B cell (primary cell): ENCODE measurements around the gene GMCL1. TPM values are rescaled to one million over a fixed set of nuclear protein-coding genes. Genes with fewer than 3 reads are reported as not detected.

Experiments
- ATAC-seq: fragments of 200-7000 bp; cut with Tn5 transposase; one replicate; pipeline ENCODE4 v1.10.0; 2021; ENCODE audit warnings: low read depth, mild to moderate bottlenecking, moderate number of reproducible peaks, moderate library complexity
- CTCF ChIA-PET: fragments of 350-600 bp; sonication (Branson Sonifier 250); formaldehyde crosslinking; loops from one replicate; lab custom pipeline; 2021; ENCODE audit warnings: antibody characterized with exemption, inconsistent platforms; lab: Charles Lee
- POLR2A ChIA-PET: fragments of 350-600 bp; sonication (Branson Sonifier 250); formaldehyde crosslinking; loops from one replicate; lab custom pipeline; 2021; ENCODE audit warnings: antibody characterized with exemption; lab: Charles Lee
- DNase-seq: peaks from one replicate; pipeline ENCODE4 v3.0.0; 2013
- H2AFZ ChIP-seq: 2 replicates; pipeline ENCODE4 v1.6.1; 2012; ENCODE audit warnings: mild to moderate bottlenecking, low read depth, low read length; ENCODE audit not compliant: insufficient read depth, poor library complexity, severe bottlenecking
- H3K27ac ChIP-seq, 2 donors: 1 replicate in 1 of 2; 2 replicates in 1 of 2; pipeline ENCODE4 v1.5.1; 2012 to 2013; ENCODE audit warnings: low read length in 2 of 2, mild to moderate bottlenecking in 2 of 2, moderate library complexity in 1 of 2
- H3K27me3 ChIP-seq, 4 experiments: fragments of 200-600 bp in 1 of 4; sonication (generic) in 1 of 4; replicated peaks in 1 of 4; 1 replicate in 2 of 4; 2 replicates in 2 of 4; pipeline versions ENCODE4 v1.6.1 to v1.7.0; 2013 to 2016; ENCODE audit warnings: low read length in 3 of 4, mild to moderate bottlenecking in 2 of 4, mixed read lengths in 1 of 4, moderate library complexity in 1 of 4; ENCODE audit not compliant: insufficient read depth in 4 of 4, control insufficient read depth in 3 of 4; ENCODE audit errors: control extremely low read depth in 1 of 4
- H3K36me3 ChIP-seq, 2 experiments: replicated peaks in 1 of 2; 1 replicate in 1 of 2; 2 replicates in 1 of 2; pipeline versions ENCODE4 v1.6.1 to v1.7.1; 2013; ENCODE audit warnings: low read length in 1 of 2; ENCODE audit not compliant: insufficient read depth in 2 of 2, control insufficient read depth in 1 of 2; ENCODE audit errors: control extremely low read depth in 1 of 2, extremely low read depth in 1 of 2
- H3K4me1 ChIP-seq, 2 donors: fragments of 200-600 bp in 1 of 2; sonication (generic) in 1 of 2; 1 replicate in 1 of 2; 2 replicates in 1 of 2; pipeline versions ENCODE4 v1.5.1 to v1.6.1; 2013 to 2017; ENCODE audit warnings: low read length in 2 of 2; ENCODE audit not compliant: control insufficient read depth in 2 of 2, insufficient read depth in 2 of 2
- H3K4me2 ChIP-seq: replicated peaks from 2 replicates; pipeline ENCODE3; 2012; ENCODE audit warnings: mild to moderate bottlenecking, low read depth, low read length; ENCODE audit not compliant: poor library complexity, severe bottlenecking
- H3K4me3 ChIP-seq, 5 experiments: fragments of 200-600 bp in 1 of 5; sonication (generic) in 1 of 5; 1 replicate in 3 of 5; 2 replicates in 2 of 5; pipeline versions ENCODE4 v1.5.1 to v1.7.0; 2011 to 2016; ENCODE audit warnings: low read length in 4 of 5, mild to moderate bottlenecking in 4 of 5, low read depth in 2 of 5, control low read depth in 1 of 5, moderate library complexity in 1 of 5; ENCODE audit not compliant: insufficient read depth in 1 of 5; ENCODE audit errors: control extremely low read depth in 1 of 5, extremely low read depth in 1 of 5
- H3K79me2 ChIP-seq: fragments of 200-600 bp; sonication (generic); one replicate; pipeline ENCODE4 v1.6.0; 2016; ENCODE audit warnings: low read length; ENCODE audit not compliant: control insufficient read depth, insufficient read depth
- H3K9ac ChIP-seq: fragments of 200-600 bp; sonication (generic); 2 replicates; pipeline ENCODE4 v1.6.1; 2017; ENCODE audit warnings: mild to moderate bottlenecking, low read length, moderate library complexity
- H3K9me3 ChIP-seq, 3 donors: one replicate each; pipeline versions ENCODE4 v1.6.1 to v1.7.1; 2013; ENCODE audit warnings: low read length in 2 of 3; ENCODE audit not compliant: control insufficient read depth in 2 of 3, insufficient read depth in 1 of 3; ENCODE audit errors: control extremely low read depth in 1 of 3
- H4K20me1 ChIP-seq: 2 replicates; pipeline ENCODE4 v1.6.0; 2012; ENCODE audit warnings: mild to moderate bottlenecking, low read length; ENCODE audit not compliant: insufficient read depth, control insufficient read depth, poor library complexity, severe bottlenecking
- H3K27ac Mint-ChIP-seq: one replicate; pipeline ENCODE4 v1.8.0; 2021; ENCODE audit warnings: mixed read lengths
- H3K27me3 Mint-ChIP-seq: one replicate; pipeline ENCODE4 v1.8.0; 2021; ENCODE audit warnings: mixed read lengths
- H3K4me1 Mint-ChIP-seq: one replicate; pipeline ENCODE4 v1.8.0; 2021; ENCODE audit warnings: mixed read lengths
- H3K4me3 Mint-ChIP-seq: one replicate; pipeline ENCODE4 v1.8.0; 2021; ENCODE audit warnings: mixed read lengths
- H3K9me3 Mint-ChIP-seq: one replicate; pipeline ENCODE4 v1.8.0; 2022; ENCODE audit warnings: mixed read lengths; ENCODE audit not compliant: insufficient read depth
- CTCF ChIP-seq: fragments of 200-600 bp; IDR thresholded peaks from one replicate; pipeline ENCODE4 v1.8.0; 2022; ENCODE audit warnings: antibody characterized with exemption, mild to moderate bottlenecking
- EZH2 ChIP-seq: IDR thresholded peaks from 2 replicates; pipeline ENCODE4 v1.6.1; 2012; ENCODE audit warnings: borderline replicate concordance, low read depth, mild to moderate bottlenecking, moderate library complexity, low read length; ENCODE audit not compliant: insufficient read depth, poor library complexity, severe bottlenecking
- WGBS: methylation state at CpG from one replicate; pipeline ENCODE4 v1.1.5; 2013; ENCODE audit warnings: missing lambda C conversion rate; ENCODE audit not compliant: insufficient coverage; 5-methylcytosine and 5-hydroxymethylcytosine counted together
- intact Hi-C: fragments of 100-400 bp; cut with micrococcal nuclease; formaldehyde crosslinking; loops from one replicate; pipeline ENCODE4 v1.10.0; 2022
- polyA plus RNA-seq: library from polyadenylated mRNA; depleted of rRNA; stranded (reverse); fragments of >200 nt; gene quantifications from 2 replicates; pipeline ENCODE4 v1.2.3, GENCODE V29; 2012
- total RNA-seq, 2 donors: library from RNA; stranded (reverse); fragments of 120-200 nt in 1 of 2; gene quantifications; 1 replicate in 1 of 2; 2 replicates in 1 of 2; pipeline versions ENCODE4 v1.2.3 to v1.2.4, GENCODE V29; 2013 to 2022

Gene GMCL1
- total and polyA plus RNA-seq, 2 donors (not counting 1 experiment from before 2014, with no cell fraction given), result 6.0 to 26.3 TPM

GRCh38 chr2:69916106-69916505 lies 86.6 kb downstream of the GMCL1 start:
- Histone ChIP-seq H4K20me1 (no peaks in the 10 kb centered on the region), H2AFZ (peak overlapping the region; percentile 83), H3K9me3 (no peaks in the 10 kb centered on the region), H3K27me3 (no peaks in the 10 kb centered on the region), H3K4me2 (peak overlapping the region; percentile 93), H3K27ac (no peak overlapping the region), H3K9ac (peak overlapping the region; percentile 96), H3K79me2 (peaks cover 21% of the 10 kb centered on the region), H3K4me3 (peak overlapping the region in 3 of 5 experiments; percentile 80 to 93 (median 89)), H3K36me3 (peaks cover 1 to 9% of the 10 kb centered on the region in 2 experiments), H3K4me1 (peaks cover 18% of the 10 kb centered on the region in 2 donors)
- TF ChIP-seq CTCF, result no peak
- TF ChIP-seq EZH2, result no peak
- WGBS, result no CpG with 5 or more reads among the region's 2 CpGs
- Mint-ChIP-seq H3K4me1 (peaks cover 29% of the 10 kb centered on the region), H3K9me3 (no peaks in the 10 kb centered on the region), H3K4me3 (peak overlapping the region; percentile 77), H3K27ac (peak overlapping the region; percentile 46), H3K27me3 (no peaks in the 10 kb centered on the region)
- DNase-seq, result no peak
- CTCF ChIA-PET, result interaction anchor here (0.6 to 6.1 kb wide), 6 partner anchors 155 to 275 kb away, joined by 3 to 105 read pairs (median 6); partner anchors contain the start of gene C2orf42
- POLR2A ChIA-PET, result interaction anchor here (0.5 to 3.1 kb wide), 4 partner anchors 209 to 254 kb away, joined by 3 to 19 read pairs (median 5); no protein-coding TSS in a partner anchor
- intact Hi-C loops, result no loop called here
- no peak for ATAC-seq

- intact Hi-C loops, result no loop called here
- peak overlapping the region; percentile 18 for H3K4me2 ChIP-seq
- no peak overlapping the region for H3K9ac ChIP-seq
- Mint-ChIP-seq H3K4me3 (peak overlapping the region; percentile 8), H3K27ac (no peak overlapping the region), H3K27me3 (no peaks in the 10 kb centered on the region), H3K4me1 (peaks cover 26% of the 10 kb centered on the region), H3K9me3 (no peaks in the 10 kb centered on the region)
- no peak for TF ChIP-seq CTCF
- 57% methylated on average over 1 of the region's 3 CpGs for WGBS
- H3K4me3 ChIP-seq, result peak overlapping the region in 1 of 5 experiments; percentile 89
- no peak for ATAC-seq
- peaks cover 1 to 18% of the 10 kb centered on the region in 2 experiments for H3K36me3 ChIP-seq
- peak overlapping the region in 1 of 2 donors; percentile 29 for H3K27ac ChIP-seq
- H3K79me2 ChIP-seq, result peaks cover 23% of the 10 kb centered on the region
- POLR2A ChIA-PET, result no interaction called here
- no peak overlapping the region for H2AFZ ChIP-seq
- DNase-seq, result no peak
- CTCF ChIA-PET, result interaction anchor here (0.6 to 2.1 kb wide), 3 partner anchors 153 to 255 kb away, joined by 3 to 5 read pairs (median 3); no protein-coding TSS in a partner anchor
- no peaks in the 10 kb centered on the region for H3K9me3 ChIP-seq
- peaks cover 18% of the 10 kb centered on the region in 2 donors for H3K4me1 ChIP-seq
- H4K20me1 ChIP-seq, result no peaks in the 10 kb centered on the region
- H3K27me3 ChIP-seq, result no peaks in the 10 kb centered on the region
Measured at GRCh38 chr2:69917852-69918251, 88.4 kb downstream of the GMCL1 start.
